Measurements from ENCODE around the gene DTWD2. TPM values are rescaled to one million over a fixed set of nuclear protein-coding genes. Genes with fewer than 3 reads are reported as not detected.
"Not testable (repeated sequence)": the region's sequence is repeated elsewhere in the genome, so short reads cannot be mapped to it uniquely, and the experiment has no call there.

Gene DTWD2
- total RNA-seq, 1 experiment from 2014 or later = 4.9 TPM

DNA sequence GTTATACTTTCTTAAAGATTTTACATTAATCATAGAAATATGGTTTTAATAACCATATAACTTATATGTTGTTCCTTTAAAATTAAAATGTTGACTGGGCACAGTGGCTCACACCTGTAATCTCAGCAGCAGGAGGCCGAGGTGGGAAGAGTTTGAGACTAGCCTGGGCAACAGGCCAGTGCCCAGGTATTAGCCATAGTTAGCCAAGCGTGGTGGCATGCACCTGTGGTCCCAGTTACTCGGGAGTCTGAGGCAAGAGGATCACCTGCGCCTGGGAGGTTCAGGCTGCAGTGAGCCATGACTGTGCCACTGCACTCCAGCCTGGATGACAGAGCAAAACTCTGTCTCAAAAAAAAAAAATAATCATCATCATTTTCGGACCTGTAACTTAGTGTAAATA lies 133.5 kb downstream of the DTWD2 start:
- no peak for DNase-seq
- Histone ChIP-seq H3F3A (ENCODE audit: insufficient read depth, low read depth) (no peaks in the 10 kb centered on the region), H3K9me2 (ENCODE audit: insufficient read depth) (no peaks in the 10 kb centered on the region), H3K4me1 (replicated peaks; ENCODE audit: insufficient read depth) (no peaks in the 10 kb centered on the region), H4K20me1 (ENCODE audit: insufficient read depth) (no peaks in the 10 kb centered on the region), H3K4me3 (no peak overlapping the region), H2AFZ (no peak overlapping the region), H3K9me3 (ENCODE audit: insufficient read depth, low read depth) (0 out of 2 replicates have a peak, but pooled peaks cover 4% of the 10 kb centered on the region), H3K79me2 (ENCODE audit: low read depth) (no peaks in the 10 kb centered on the region), H3K27ac (no peak overlapping the region), H3K4me2 (no peak overlapping the region), H3K27me3 (ENCODE audit: insufficient read depth, low read depth) (no peaks in the 10 kb centered on the region), H3K36me3 (ENCODE audit: low read depth) (no peaks in the 10 kb centered on the region)
- intact Hi-C loops (cut with micrococcal nuclease; ENCODE audit: unreplicated experiment) = no loop called here
- no TSS peak for BruUV-seq (replicated peaks)
- CTCF ChIA-PET = no interaction called here
- POLR2A ChIA-PET (ENCODE audit: unreplicated experiment) = no interaction called here
- no peak for TF ChIP-seq EZH2 (IDR thresholded peaks at IDR 0.05; ENCODE audit: low read depth)
- TF ChIP-seq, protein P1, sequence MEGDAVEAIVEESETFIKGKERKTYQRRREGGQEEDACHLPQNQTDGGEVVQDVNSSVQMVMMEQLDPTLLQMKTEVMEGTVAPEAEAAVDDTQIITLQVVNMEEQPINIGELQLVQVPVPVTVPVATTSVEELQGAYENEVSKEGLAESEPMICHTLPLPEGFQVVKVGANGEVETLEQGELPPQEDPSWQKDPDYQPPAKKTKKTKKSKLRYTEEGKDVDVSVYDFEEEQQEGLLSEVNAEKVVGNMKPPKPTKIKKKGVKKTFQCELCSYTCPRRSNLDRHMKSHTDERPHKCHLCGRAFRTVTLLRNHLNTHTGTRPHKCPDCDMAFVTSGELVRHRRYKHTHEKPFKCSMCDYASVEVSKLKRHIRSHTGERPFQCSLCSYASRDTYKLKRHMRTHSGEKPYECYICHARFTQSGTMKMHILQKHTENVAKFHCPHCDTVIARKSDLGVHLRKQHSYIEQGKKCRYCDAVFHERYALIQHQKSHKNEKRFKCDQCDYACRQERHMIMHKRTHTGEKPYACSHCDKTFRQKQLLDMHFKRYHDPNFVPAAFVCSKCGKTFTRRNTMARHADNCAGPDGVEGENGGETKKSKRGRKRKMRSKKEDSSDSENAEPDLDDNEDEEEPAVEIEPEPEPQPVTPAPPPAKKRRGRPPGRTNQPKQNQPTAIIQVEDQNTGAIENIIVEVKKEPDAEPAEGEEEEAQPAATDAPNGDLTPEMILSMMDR (conservative IDR thresholded peaks at IDR 0.05) = no peak

DNA sequence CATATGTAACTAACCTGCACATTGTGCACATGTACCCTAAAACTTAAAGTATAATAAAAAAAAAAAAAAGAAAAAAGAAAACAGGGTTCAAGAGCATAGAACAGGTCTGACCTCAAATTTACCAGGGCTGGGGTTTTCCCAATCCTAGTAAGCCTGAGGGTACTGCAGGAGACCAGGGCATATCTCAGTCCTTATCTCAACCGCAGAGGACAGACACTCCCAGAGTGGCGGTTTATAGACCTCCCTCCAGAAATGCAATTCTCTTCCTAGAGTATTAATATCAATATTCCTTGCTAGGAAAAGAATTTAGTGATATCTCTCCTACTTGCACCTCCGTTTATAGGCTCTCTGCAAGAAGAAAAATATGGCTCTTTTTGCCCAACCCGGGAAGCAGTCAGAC lies 136.6 kb downstream of the DTWD2 start:
- BruUV-seq (replicated peaks); intact Hi-C loops (cut with micrococcal nuclease; ENCODE audit: unreplicated experiment); H3K4me1 ChIP-seq (replicated peaks; ENCODE audit: insufficient read depth); H2AFZ ChIP-seq; H3K27me3 ChIP-seq (ENCODE audit: insufficient read depth, low read depth); H3K9me2 ChIP-seq (ENCODE audit: insufficient read depth); H4K20me1 ChIP-seq (ENCODE audit: insufficient read depth); H3K36me3 ChIP-seq (ENCODE audit: low read depth); H3K79me2 ChIP-seq (ENCODE audit: low read depth); POLR2A ChIA-PET (ENCODE audit: unreplicated experiment); H3F3A ChIP-seq (ENCODE audit: insufficient read depth, low read depth); H3K4me2 ChIP-seq; H3K4me3 ChIP-seq; CTCF ChIA-PET; H3K9me3 ChIP-seq (ENCODE audit: insufficient read depth, low read depth); H3K27ac ChIP-seq; DNase-seq: not testable (repeated sequence)

DNA sequence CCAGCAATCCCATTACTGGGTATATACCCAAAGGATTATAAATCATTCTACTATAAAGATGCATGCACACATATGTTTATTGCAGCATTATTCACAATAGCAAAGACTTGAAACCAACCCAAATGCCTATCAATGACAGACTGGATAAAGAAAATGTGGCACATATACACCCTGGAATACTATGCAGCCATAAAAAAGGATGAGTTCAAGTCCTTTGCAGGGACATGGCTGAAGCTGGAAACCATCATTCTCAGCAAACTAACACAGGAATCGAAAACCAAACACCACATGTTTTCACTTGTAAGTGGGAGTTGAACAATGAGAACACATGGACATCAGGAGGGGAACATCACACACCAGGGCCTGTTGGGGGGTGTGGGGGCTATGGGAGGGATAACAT lies 138.8 kb downstream of the DTWD2 start:
- H3K27me3 ChIP-seq (ENCODE audit: insufficient read depth, low read depth); CTCF ChIA-PET; BruUV-seq (replicated peaks); intact Hi-C loops (cut with micrococcal nuclease; ENCODE audit: unreplicated experiment); H3K79me2 ChIP-seq (ENCODE audit: low read depth); H4K20me1 ChIP-seq (ENCODE audit: insufficient read depth); H3K4me1 ChIP-seq (replicated peaks; ENCODE audit: insufficient read depth); DNase-seq; H3K36me3 ChIP-seq (ENCODE audit: low read depth); H3K9me3 ChIP-seq (ENCODE audit: insufficient read depth, low read depth); H3K4me2 ChIP-seq; H3F3A ChIP-seq (ENCODE audit: insufficient read depth, low read depth); H3K4me3 ChIP-seq; H3K9me2 ChIP-seq (ENCODE audit: insufficient read depth); H3K27ac ChIP-seq; POLR2A ChIA-PET (ENCODE audit: unreplicated experiment); H2AFZ ChIP-seq: not testable (repeated sequence)

DNA sequence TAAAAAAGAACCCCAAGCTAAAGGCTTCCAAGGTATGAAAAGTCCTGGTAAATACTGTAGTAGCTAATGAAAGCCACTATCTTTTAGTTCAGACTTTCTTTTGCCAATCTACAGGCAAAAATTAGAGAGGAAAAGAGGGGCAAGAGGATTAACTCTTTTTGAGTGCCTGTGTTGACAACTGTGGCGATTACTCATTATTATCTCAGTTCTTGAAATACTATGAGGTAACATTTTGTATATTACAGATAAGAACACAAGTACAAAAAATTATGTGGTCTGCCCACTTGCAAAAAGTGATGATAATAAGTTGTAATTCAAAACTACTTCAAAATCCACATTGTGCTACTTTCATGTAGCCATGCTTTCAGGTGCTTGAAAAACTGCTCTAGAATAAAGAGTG lies 144.0 kb downstream of the DTWD2 start:
- ChIA-PET CTCF (no interaction called here), POLR2A (ENCODE audit: unreplicated experiment) (no interaction called here)
- intact Hi-C loops (cut with micrococcal nuclease; ENCODE audit: unreplicated experiment) = no loop called here
- no peak for TF ChIP-seq EZH2 (IDR thresholded peaks at IDR 0.05; ENCODE audit: low read depth)
- TF ChIP-seq, protein P1 (conservative IDR thresholded peaks at IDR 0.05) = no peak
- Histone ChIP-seq H3K9me3 (ENCODE audit: insufficient read depth, low read depth) (no peaks in the 10 kb centered on the region), H3K4me1 (replicated peaks; ENCODE audit: insufficient read depth) (no peaks in the 10 kb centered on the region), H3K27ac (no peak overlapping the region), H3K27me3 (ENCODE audit: insufficient read depth, low read depth) (no peaks in the 10 kb centered on the region), H3K4me3 (no peak overlapping the region), H3F3A (ENCODE audit: insufficient read depth, low read depth) (no peaks in the 10 kb centered on the region), H3K9me2 (ENCODE audit: insufficient read depth) (no peaks in the 10 kb centered on the region), H3K36me3 (ENCODE audit: low read depth) (no peaks in the 10 kb centered on the region), H4K20me1 (ENCODE audit: insufficient read depth) (no peaks in the 10 kb centered on the region), H3K79me2 (ENCODE audit: low read depth) (no peaks in the 10 kb centered on the region), H2AFZ (no peak overlapping the region), H3K4me2 (no peak overlapping the region)
- DNase-seq = no peak
- no TSS peak for BruUV-seq (replicated peaks)
